Lung (tissue), 12 donors: ENCODE data around the gene NFS1. TPM values are rescaled to one million over a fixed set of nuclear protein-coding genes. Genes with fewer than 3 reads are reported as not detected.

Experiments used
- ATAC-seq: fragments of 200-7000 bp; cut with Tn5 transposase; one replicate; pipeline ENCODE4 v1.9.1; 2020; ENCODE audit warnings: moderate number of reproducible peaks; ENCODE audit not compliant: insufficient read depth, low FRiP score
- DNase-seq, 3 donors: peaks; one replicate each; pipeline ENCODE4 v3.0.0-alpha.2; 2013 to 2017
- H3K27ac ChIP-seq, 2 donors: one replicate each; pipeline ENCODE4 v1.5.1; 2013; ENCODE audit warnings: mild to moderate bottlenecking in 2 of 2, moderate library complexity in 2 of 2, control low read depth in 1 of 2, inconsistent platforms in 1 of 2, low read depth in 1 of 2, low read length in 1 of 2
- H3K27me3 ChIP-seq, 3 donors: one replicate each; pipeline ENCODE4 v1.5.1; 2013; ENCODE audit warnings: low read length in 2 of 3; ENCODE audit not compliant: control insufficient read depth in 3 of 3, insufficient read depth in 3 of 3
- H3K36me3 ChIP-seq, 4 donors: one replicate each; pipeline ENCODE4 v1.5.1; 2013; ENCODE audit warnings: low read length in 4 of 4, mild to moderate bottlenecking in 1 of 4, moderate library complexity in 1 of 4; ENCODE audit not compliant: control insufficient read depth in 4 of 4, insufficient read depth in 4 of 4
- H3K4me1 ChIP-seq, 5 donors: one replicate each; pipeline ENCODE4 v1.5.1; 2013; ENCODE audit warnings: low read length in 5 of 5, mild to moderate bottlenecking in 2 of 5, moderate library complexity in 1 of 5; ENCODE audit not compliant: control insufficient read depth in 5 of 5, insufficient read depth in 5 of 5
- H3K4me3 ChIP-seq: one replicate; pipeline ENCODE4 v1.5.1; 2013; ENCODE audit warnings: mild to moderate bottlenecking, control low read depth, moderate library complexity
- H3K9ac ChIP-seq, 2 donors: one replicate each; pipeline ENCODE4 v1.5.1; 2013; ENCODE audit warnings: low read length in 2 of 2, control low read depth in 1 of 2; ENCODE audit not compliant: insufficient read depth in 1 of 2
- H3K9me3 ChIP-seq, 4 donors: one replicate each; pipeline ENCODE4 v1.5.1; 2013; ENCODE audit warnings: low read length in 3 of 4, mild to moderate bottlenecking in 1 of 4, moderate library complexity in 1 of 4; ENCODE audit not compliant: control insufficient read depth in 4 of 4, insufficient read depth in 3 of 4
- WGBS, 2 donors: extraction: QIAGEN DNeasy Blood & Tissue Kit; methylation state at CpG; one replicate each; pipeline ENCODE4 v1.1.7; 2013; 5-methylcytosine and 5-hydroxymethylcytosine counted together
- polyA plus RNA-seq, 2 donors: library from polyadenylated mRNA; stranded (reverse); fragments of 200-250 nt; gene quantifications; one replicate each; pipeline ENCODE4 v1.2.1, GENCODE V29; 2013
- total RNA-seq, 2 donors: library from RNA; depleted of rRNA in 1 of 2; stranded (reverse); fragments of >200 nt in 1 of 2; gene quantifications; one replicate each; pipeline ENCODE4 v1.2.1, GENCODE V29; 2014 to 2021
- TF ChIP-seq, protein P1 (sequence below): IDR thresholded peaks from 2 replicates; pipeline ENCODE4 v1.5.1; 2012; ENCODE audit warnings: mild to moderate bottlenecking; ENCODE audit errors: control extremely low read depth, extremely low read depth
- donor health status: control.
- donor health status: control.
- donor health status: Bipolar disorder and iron deficiency.
- donor health status: healthy.
- donor health status: DM: yes; HTN: yes; CAD: no.

The NFS1 gene
- total and polyA plus RNA-seq, 4 donors, result 18.8 to 33.9 (median 23.7) TPM

DNA sequence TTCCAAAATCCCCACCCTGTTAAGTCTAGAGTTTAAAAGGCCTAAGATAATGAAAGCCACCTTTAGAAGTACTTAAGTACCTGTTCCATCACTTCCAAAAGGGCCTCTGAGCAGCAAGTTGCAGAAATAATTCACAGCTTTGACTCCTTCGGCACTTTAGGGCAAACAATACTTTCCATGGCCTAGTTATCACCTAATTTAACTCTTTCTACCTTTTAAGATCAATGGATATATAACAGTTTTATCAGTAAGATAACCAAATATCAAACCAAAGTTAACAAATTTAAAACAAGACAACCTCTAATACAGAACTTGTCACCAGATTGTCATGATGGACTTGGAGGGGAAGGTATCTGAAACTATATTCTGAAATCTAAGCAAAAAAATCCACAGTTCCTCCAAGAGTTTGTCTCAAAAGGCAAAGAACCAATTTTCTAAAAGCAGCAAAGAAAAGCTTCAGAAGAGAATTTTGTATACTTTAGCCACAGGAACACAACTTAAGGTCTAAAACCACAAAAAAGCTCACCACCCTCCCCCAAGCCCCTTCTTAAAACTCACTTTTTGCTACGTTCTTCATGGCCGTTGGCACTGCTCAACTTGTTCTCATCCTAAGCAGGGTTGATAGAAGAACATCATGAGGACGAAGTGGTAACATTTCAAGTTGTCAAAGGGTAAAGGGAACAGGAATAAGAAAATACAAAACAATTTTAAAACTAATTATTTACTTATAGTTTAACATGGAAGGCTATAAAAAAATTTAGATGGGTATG, 39.4 kb upstream of the NFS1 start:
- no peaks in the 10 kb centered on the region for H3K9me3 ChIP-seq
- H3K4me1 ChIP-seq, result peaks cover 3 to 34% (median 12%) of the 10 kb centered on the region in 5 donors
- DNase-seq (no peak), ATAC-seq (no peak)
- TF ChIP-seq, protein P1, sequence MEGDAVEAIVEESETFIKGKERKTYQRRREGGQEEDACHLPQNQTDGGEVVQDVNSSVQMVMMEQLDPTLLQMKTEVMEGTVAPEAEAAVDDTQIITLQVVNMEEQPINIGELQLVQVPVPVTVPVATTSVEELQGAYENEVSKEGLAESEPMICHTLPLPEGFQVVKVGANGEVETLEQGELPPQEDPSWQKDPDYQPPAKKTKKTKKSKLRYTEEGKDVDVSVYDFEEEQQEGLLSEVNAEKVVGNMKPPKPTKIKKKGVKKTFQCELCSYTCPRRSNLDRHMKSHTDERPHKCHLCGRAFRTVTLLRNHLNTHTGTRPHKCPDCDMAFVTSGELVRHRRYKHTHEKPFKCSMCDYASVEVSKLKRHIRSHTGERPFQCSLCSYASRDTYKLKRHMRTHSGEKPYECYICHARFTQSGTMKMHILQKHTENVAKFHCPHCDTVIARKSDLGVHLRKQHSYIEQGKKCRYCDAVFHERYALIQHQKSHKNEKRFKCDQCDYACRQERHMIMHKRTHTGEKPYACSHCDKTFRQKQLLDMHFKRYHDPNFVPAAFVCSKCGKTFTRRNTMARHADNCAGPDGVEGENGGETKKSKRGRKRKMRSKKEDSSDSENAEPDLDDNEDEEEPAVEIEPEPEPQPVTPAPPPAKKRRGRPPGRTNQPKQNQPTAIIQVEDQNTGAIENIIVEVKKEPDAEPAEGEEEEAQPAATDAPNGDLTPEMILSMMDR, result no peak
- no peak overlapping the region for H3K9ac ChIP-seq
- H3K27me3 ChIP-seq, result no peaks in the 10 kb centered on the region
- no peak overlapping the region for H3K4me3 ChIP-seq
- 56 to 71% methylated on average over 4 of the region's 4 CpGs for WGBS, 2 donors
- H3K36me3 ChIP-seq, result peaks cover 19 to 57% (median 44%) of the 10 kb centered on the region in 4 donors
- no peak overlapping the region for H3K27ac ChIP-seq

DNA sequence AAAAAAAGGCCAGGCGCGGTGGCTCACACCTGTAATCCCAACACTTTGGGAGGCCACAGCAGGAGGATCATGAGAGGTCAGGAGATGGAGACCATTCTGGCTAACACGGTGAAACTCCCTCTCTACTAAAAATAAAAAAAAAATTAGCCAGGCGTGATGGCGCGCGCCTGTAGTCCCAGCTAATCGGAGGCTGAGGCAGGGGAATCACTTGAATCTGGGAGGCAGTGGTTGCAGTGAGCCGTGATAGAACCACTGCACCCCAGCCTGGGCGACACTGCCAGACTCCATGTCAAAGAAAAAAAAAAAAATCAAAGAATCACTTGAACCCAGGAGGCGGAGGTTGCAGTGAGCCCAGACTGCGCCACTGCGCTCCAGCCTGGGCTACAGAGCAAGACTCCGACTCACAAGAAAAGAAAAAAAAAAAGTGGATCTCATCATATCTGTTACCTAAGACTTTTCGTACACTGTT, 38.7 kb upstream of the NFS1 start:
- Histone ChIP-seq H3K9me3 (no peaks in the 10 kb centered on the region), H3K27ac (no peak overlapping the region), H3K36me3 (peaks cover 23 to 62% (median 47%) of the 10 kb centered on the region in 4 donors), H3K27me3 (no peaks in the 10 kb centered on the region), H3K9ac (no peak overlapping the region), H3K4me3 (no peak overlapping the region), H3K4me1 (peaks cover 4 to 27% (median 12%) of the 10 kb centered on the region in 5 donors)
- TF ChIP-seq, protein P1, result no peak
- ATAC-seq, result no peak
- DNase-seq, result no peak
- WGBS, 2 donors, result 94 to 97% methylated on average over 14 to 15 of the region's 15 CpGs

DNA sequence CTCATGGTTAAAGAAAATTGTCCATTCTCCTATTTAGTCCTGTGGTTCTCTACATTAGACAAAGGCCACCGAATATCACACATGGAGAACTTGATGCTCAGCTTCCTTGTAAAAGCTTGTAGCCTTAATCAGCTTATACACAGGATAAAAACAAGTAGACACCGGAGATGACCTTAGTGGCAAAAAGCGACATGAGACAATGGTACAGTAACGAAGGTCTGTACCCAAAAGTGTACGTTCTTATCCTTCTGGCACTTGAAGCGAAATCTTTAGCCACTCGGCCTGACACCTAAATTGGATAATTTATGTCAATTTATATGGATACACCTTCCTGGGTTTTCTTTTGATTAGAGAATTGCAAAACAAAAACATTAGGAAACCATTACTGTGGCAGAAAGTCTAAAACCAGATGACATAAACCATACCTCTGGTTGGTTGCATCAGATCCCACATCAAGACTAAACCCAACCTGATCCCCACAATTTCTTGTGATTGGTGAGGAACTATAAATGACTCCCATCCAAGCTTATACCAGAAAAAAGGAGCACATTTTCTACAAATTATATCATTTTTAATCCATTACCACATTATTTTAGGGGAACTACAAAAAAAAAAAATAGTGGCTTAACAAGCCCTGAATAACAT, 36.8 kb upstream of the NFS1 start:
- TF ChIP-seq, protein P1, result no peak
- Histone ChIP-seq H3K36me3 (peaks cover 28 to 75% (median 52%) of the 10 kb centered on the region in 4 donors), H3K9me3 (no peaks in the 10 kb centered on the region), H3K27me3 (no peaks in the 10 kb centered on the region), H3K4me1 (peaks cover 4 to 28% (median 12%) of the 10 kb centered on the region in 5 donors), H3K4me3 (no peak overlapping the region), H3K27ac (peak overlapping the region in 1 of 2 donors; percentile 33), H3K9ac (no peak overlapping the region)
- ATAC-seq (no peak), DNase-seq (no peak)
- WGBS, 2 donors, result 54 to 68% methylated on average over 7 of the region's 7 CpGs
